ENCODE measurements around the gene PYCR2.

Gene PYCR2

DNA sequence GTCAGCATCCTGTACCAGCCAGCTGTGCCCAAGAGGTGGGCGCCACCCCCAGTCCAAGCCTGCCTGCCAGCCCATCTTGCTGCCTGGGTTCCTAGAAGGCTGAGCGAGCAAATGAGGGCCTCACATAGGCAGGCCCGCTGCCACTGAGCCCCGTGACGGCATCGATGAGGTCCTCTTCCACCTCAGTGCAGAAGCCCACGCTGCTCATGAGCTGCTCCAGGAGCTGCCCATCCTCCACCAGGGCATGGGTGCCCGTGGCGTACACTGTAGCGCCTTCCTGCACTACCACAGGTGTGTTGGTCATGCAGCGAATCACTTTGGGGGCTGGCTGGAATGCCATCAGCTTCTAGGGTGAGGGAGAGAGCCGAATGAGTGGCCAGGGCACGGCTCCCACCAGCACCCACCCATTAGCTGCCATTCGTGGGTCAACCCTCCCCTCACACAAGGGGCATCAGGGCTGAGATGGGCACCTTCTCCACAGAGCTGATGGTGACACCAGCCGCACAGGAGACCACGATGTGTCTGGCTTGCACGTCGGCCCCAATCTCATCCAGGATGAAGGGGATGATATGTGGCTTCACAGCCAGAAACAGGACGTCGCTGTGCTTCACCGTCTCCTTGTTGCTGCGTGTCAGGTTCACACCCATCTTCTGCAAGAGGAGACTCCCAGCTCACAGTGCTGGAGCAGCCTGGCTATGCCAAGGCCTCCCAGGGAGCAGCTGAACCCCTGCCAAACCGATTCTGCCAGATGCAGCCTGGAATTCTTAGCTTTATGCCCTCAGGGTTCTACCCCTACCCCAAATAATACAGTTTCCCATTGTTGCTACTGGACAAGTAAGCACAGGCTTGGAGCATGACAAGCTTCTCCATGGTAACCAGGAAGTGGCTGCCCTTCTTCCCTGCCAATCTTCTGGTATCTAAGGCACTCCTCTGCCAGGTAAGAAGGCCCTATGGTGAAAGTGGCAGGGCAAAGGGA lies 2.0 kb downstream of the PYCR2 start:
- no peak for DNase-seq (ENCODE audit: extremely low read depth in 1 of 2, low read depth in 1 of 2)

DNA sequence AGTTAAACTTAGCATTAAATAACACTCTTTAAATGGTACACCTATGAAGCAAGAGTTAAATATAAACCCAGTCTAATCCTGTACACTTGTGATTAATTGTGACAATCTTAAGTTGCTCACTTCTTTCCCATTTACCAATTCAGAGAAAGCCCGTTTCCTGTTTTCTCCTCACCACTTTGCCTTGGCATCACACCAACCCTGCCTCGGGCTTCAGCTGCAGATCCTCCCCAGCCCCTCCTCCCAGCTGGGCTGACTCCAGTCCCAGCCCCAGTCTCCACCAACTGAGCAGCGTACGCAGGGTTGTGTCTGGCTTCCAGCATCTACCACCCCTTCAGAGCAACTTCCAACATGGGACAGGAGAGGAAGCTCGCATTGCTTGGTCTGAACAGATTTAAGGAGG lies 4.1 kb downstream of the PYCR2 start:
- DNase-seq (ENCODE audit: extremely low read depth in 1 of 2, low read depth in 1 of 2) = no peak

- DNase-seq (ENCODE audit: extremely low read depth in 1 of 2, low read depth in 1 of 2) = no peak
Measured at GRCh38 chr1:225918280-225918679, 5.8 kb downstream of the PYCR2 start.

GRCh38 chr1:225917536-225917935 lies 6.5 kb downstream of the PYCR2 start:
- DNase-seq (ENCODE audit: extremely low read depth in 1 of 2, low read depth in 1 of 2) = no peak

DNA sequence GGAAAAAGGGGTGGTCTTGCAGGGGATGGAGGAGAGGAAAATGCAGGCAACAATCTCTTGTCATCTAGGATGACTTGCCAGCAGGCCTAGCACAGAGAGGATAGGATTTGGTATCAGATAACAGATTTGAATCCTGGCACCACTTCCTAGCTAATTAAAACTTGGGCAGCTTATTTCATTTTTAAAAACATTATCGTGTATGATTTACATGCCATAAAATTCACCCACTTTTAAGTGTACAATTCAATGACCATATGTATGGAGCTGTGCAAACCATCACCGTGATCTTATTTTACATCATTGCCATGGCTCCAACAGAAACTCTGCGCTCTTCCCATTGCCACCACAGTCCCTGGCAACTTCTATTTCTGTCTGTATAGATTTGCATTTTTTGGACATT lies 6.9 kb downstream of the PYCR2 start:
- no peak for DNase-seq (ENCODE audit: extremely low read depth in 1 of 2, low read depth in 1 of 2)

- DNase-seq (ENCODE audit: extremely low read depth in 1 of 2, low read depth in 1 of 2) = no peak
Measured at GRCh38 chr1:225915538-225915991, 8.5 kb downstream of the PYCR2 start.

DNA sequence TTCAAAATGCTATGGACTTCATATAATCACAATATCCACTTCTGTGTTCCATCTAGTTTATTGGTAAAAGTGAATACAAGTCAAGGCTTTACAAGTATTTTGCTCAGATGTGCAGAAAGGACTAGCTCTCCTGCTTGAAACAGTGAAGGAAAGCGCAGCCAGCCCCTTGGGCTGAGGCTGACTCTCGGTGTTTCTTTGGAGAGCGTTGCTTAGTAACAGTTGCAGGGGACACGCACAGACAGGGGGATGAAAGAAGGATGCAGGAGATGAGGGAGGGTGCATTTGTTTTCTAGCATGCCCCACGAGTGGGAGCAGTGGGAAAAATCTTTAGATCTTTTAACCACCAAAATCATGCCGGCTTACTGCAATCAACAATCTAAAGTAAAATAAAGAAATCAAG lies 9.1 kb downstream of the PYCR2 start:
- no peak for DNase-seq (ENCODE audit: extremely low read depth in 1 of 2, low read depth in 1 of 2)

DNA sequence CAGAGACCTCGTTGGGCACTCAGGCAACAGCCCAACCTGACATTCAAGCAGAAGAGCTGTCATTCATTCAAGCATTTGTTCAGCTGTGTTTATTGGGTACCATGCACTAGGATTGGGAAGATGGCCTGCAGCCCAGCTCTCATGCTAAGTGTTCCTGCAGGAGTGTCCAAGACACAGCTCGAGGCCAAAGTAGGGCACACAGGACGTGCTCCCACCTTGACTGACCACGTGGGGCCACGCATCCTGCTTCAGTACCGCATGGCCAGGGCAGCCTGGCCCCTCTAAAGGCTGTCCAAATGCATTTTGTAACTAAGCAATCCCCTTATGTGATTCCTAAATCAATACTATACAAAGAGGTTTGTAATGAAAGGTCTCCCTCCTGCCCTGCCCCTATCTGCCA lies 9.7 kb downstream of the PYCR2 start:
- DNase-seq (ENCODE audit: extremely low read depth in 1 of 2, low read depth in 1 of 2) = no peak

DNA sequence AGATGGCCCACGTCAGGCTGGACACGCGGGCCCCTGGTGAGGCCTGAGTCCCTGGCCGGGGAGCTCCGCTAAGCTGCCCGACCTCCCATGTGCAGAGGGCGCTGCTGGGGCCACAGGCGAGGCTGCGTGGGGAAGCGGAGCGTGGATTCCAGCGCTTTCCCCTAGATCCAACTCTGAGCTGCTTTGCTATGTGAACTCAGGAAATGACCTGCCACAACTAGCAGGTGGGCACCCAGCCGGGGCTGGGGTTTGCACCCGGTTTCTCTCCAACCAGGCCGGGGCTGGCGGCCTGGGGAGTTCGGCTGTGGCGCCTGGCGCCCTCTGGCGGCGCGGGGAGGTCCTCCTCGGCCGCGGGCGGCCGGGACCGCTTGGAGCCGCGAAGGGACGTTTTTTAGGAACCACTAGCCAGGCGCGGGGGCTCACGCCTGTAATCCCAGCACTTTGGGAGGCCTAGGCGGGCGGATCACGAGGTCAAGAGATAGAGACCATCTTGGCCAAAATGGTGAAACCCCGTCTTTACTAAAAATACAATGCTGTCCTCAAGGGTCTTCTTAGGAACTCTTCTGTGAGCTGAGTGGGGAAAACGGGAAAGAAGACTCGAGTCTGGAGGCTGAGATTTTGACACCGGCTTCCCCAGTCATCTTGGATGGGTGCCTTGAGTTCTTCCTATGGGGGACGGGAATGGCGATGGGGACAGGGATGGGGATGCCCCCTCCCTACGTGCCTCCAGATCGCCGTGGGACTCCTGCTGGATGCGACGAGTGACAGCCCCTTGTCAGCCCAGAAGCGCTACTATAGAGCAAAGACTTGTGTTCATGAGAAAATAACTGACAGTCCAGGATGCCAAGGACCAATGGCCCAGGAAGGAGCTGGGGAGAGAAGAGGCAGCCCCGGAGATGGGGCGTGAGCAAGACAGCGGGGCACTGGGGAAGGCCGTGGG lies 12.6 kb downstream of the PYCR2 start:
- DNase-seq (ENCODE audit: extremely low read depth in 1 of 2, low read depth in 1 of 2) = peak; percentile 38 to 65

GRCh38 chr1:225909477-225909876 lies 14.6 kb downstream of the PYCR2 start:
- no peak for DNase-seq (ENCODE audit: extremely low read depth in 1 of 2, low read depth in 1 of 2)

GRCh38 chr1:225908773-225909172 lies 15.3 kb downstream of the PYCR2 start:
- DNase-seq (ENCODE audit: extremely low read depth in 1 of 2, low read depth in 1 of 2) = no peak

GRCh38 chr1:225908013-225908640 lies 15.9 kb downstream of the PYCR2 start:
- DNase-seq (ENCODE audit: extremely low read depth in 1 of 2, low read depth in 1 of 2) = no peak

- no peak for DNase-seq (ENCODE audit: extremely low read depth in 1 of 2, low read depth in 1 of 2)
Measured at GRCh38 chr1:225907341-225907740, 16.7 kb downstream of the PYCR2 start.

- DNase-seq (ENCODE audit: extremely low read depth in 1 of 2, low read depth in 1 of 2) = no peak
Measured at GRCh38 chr1:225906467-225906866, 17.6 kb downstream of the PYCR2 start.

GRCh38 chr1:225903623-225904022 lies 20.4 kb downstream of the PYCR2 start:
- no peak for DNase-seq (ENCODE audit: extremely low read depth in 1 of 2, low read depth in 1 of 2)

GRCh38 chr1:225899044-225899925 lies 24.8 kb downstream of the PYCR2 start:
- DNase-seq (ENCODE audit: extremely low read depth in 1 of 2, low read depth in 1 of 2) = no peak

- no peak for DNase-seq (ENCODE audit: extremely low read depth in 1 of 2, low read depth in 1 of 2)
Measured at GRCh38 chr1:225897595-225898514, 26.2 kb downstream of the PYCR2 start.

GRCh38 chr1:225896937-225897549 lies 27.0 kb downstream of the PYCR2 start:
- DNase-seq (ENCODE audit: extremely low read depth in 1 of 2, low read depth in 1 of 2) = peak in 1 of 2 donors; percentile 24

DNA sequence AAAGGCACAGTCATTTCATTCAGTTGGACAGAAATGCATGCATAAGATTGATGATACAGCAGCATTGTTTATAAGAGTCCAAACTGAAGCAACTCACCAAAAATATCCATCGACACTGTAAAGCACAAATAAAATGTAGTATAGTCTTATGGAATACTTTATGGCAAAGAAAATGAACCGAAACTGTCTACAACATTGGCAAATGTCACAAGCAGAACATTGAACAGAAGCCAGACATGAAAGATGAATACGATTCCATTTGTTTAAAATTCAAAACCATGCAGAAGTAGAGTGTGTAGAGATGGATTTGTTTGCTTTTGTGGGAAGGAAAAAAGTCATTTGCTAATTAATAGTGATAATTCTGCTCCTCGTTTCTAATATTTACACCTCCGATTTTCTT lies 27.6 kb downstream of the PYCR2 start:
- no peak for DNase-seq (ENCODE audit: extremely low read depth in 1 of 2, low read depth in 1 of 2)
